ENCODE results near the gene COG8. TPM values are rescaled to one million over a fixed set of nuclear protein-coding genes. Genes with fewer than 3 reads are reported as not detected.

COG8 gene
- total and polyA plus RNA-seq, 2 of the 8 experiments (the other 6 are each of a cell fraction or from before 2014, with no cell fraction given): 49.1 to 55.6 TPM

DNA sequence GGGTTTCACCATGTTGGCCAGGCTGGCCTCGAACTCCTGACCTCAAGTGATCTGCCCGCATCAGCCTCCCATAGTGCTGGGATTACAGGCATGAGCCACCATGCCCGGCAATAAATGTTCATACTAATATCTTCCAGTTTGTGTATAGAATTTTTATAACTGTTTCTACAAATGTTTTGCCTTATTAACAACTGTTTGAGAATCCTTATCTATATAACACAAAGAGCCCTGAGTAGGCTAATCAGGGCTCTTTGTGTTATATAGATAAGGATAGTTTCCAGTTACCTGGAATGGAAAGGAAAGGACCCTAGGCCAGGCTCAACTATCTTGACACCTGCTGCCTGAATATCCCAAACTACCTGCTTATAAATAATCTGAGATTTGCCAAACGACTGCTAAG lies 29.5 kb upstream of the COG8 start:
- no peak overlapping the region for H3K4ac ChIP-seq (replicated peaks; ENCODE audit: insufficient read length, low read depth, low read length)
- H2BK120ac ChIP-seq (replicated peaks; ENCODE audit: low read depth, low read length): no peak overlapping the region
- peaks cover 13 to 60% (median 46%) of the 10 kb centered on the region in 4 experiments for H3K36me3 ChIP-seq (ENCODE audit: control insufficient read depth in 2 of 4, insufficient read depth in 4 of 4, low read length in 3 of 4)
- no peak overlapping the region for H3K56ac ChIP-seq (replicated peaks; ENCODE audit: insufficient read length, low read depth, low read length)
- no peak for FAIRE-seq
- H2BK12ac ChIP-seq (ENCODE audit: low read depth, low read length): no peak overlapping the region
- H4K5ac ChIP-seq (ENCODE audit: insufficient read length, low read depth, low read length): no peak overlapping the region
- POLR2A ChIA-PET (ENCODE audit: partially characterized antibody): interaction anchor here (1.2 to 1.6 kb wide), 2 partner anchors 10 to 14 kb away, joined by 3 read pairs; no protein-coding TSS in a partner anchor
- H3K23me2 ChIP-seq (ENCODE audit: low read depth, low read length): no peaks in the 10 kb centered on the region
- H3K4me1 ChIP-seq (replicated peaks in 1 of 4; ENCODE audit: control insufficient read depth in 3 of 4, insufficient read depth in 4 of 4, low read length in 3 of 4): no peaks in the 10 kb centered on the region
- DNase-seq (ENCODE audit: low read depth in 1 of 2, low spot score in 2 of 2): no peak
- CTCF ChIA-PET (ENCODE audit: partially characterized antibody): no interaction called here
- no peak overlapping the region for H2BK15ac ChIP-seq (ENCODE audit: low read length)
- no peaks in the 10 kb centered on the region for H3K79me1 ChIP-seq (ENCODE audit: low read depth, low read length)
- no peaks in the 10 kb centered on the region for H3K9me3 ChIP-seq (ENCODE audit: insufficient read depth in 2 of 2, low read depth in 1 of 2, low read length in 1 of 2)
- H3K79me2 ChIP-seq (ENCODE audit: control insufficient read depth in 1 of 2, insufficient read depth in 2 of 2, low read length in 2 of 2): no peaks in the 10 kb centered on the region
- H3K4me3 ChIP-seq (ENCODE audit: extremely low read depth in 1 of 4, insufficient read depth in 2 of 4, low read depth in 3 of 4, low read length in 4 of 4): no peak overlapping the region
- H2AFZ ChIP-seq (ENCODE audit: low read length): no peak overlapping the region
- no peak overlapping the region for H2BK5ac ChIP-seq (ENCODE audit: low read depth, low read length)
- WGBS, 2 experiments (ENCODE audit: extremely low coverage in 1 of 2, insufficient coverage in 1 of 2, insufficient read length in 1 of 2, insufficient replicate concordance in 2 of 2, low coverage in 1 of 2, low lambda C conversion rate in 2 of 2, missing lambda C conversion rate in 1 of 2): 90% methylated on average over 4 of the region's 4 CpGs; no CpG with 5 or more reads in 1 of the 2 experiments
- no peak overlapping the region for H3K4me2 ChIP-seq (ENCODE audit: insufficient read depth in 1 of 2, low read depth in 2 of 2, low read length in 2 of 2)
- H4K20me1 ChIP-seq (replicated peaks in 1 of 2; ENCODE audit: control insufficient read depth in 1 of 2, insufficient read depth in 2 of 2, low read length in 2 of 2): peaks cover 0 to 4% of the 10 kb centered on the region in 2 experiments
- no peak overlapping the region for H3K14ac ChIP-seq (ENCODE audit: insufficient read length)
- no peak overlapping the region for H3K9ac ChIP-seq (replicated peaks in 1 of 4; ENCODE audit: extremely low read depth in 1 of 4, low read depth in 3 of 4, low read length in 3 of 4)
- no peak overlapping the region for H2BK20ac ChIP-seq (ENCODE audit: low read length)
- H3K27me3 ChIP-seq (replicated peaks in 1 of 4; ENCODE audit: control insufficient read depth in 3 of 4, extremely low read depth in 1 of 4, insufficient read depth in 3 of 4, low read length in 3 of 4): no peaks in the 10 kb centered on the region
- no peak overlapping the region for H4K91ac ChIP-seq (replicated peaks; ENCODE audit: insufficient read length, low read length)
- H3K23ac ChIP-seq (ENCODE audit: insufficient read length): no peak overlapping the region
- H2AK5ac ChIP-seq (ENCODE audit: low read depth, low read length): no peak overlapping the region
- no peak overlapping the region for H4K8ac ChIP-seq (ENCODE audit: extremely low read depth, insufficient read depth, low read length)
- H3K27ac ChIP-seq (ENCODE audit: low read depth, low read length): no peak overlapping the region
- no peak overlapping the region for H3K18ac ChIP-seq (ENCODE audit: extremely low read depth, low read length)
- TF ChIP-seq RNF2 (IDR thresholded peaks at IDR 0.05; ENCODE audit: borderline replicate concordance, low read depth, low read length, missing control alignments, poor library complexity, severe bottlenecking) (no peak), CEBPB (IDR thresholded peaks at IDR 0.05; ENCODE audit: low read depth, low read length) (no peak), TEAD4 (IDR thresholded peaks at IDR 0.05; ENCODE audit: low read depth, low read length) (no peak), SP1 (IDR thresholded peaks at IDR 0.05; ENCODE audit: low read depth, low read length) (no peak), RFX5 (IDR thresholded peaks at IDR 0.05; ENCODE audit: borderline replicate concordance, low read depth, low read length) (no peak), POLR2A (IDR thresholded peaks at IDR 0.05; ENCODE audit: control extremely low read depth in 1 of 2, low read depth in 2 of 2, low read length in 2 of 2) (no peak), USF2 (IDR thresholded peaks at IDR 0.05; ENCODE audit: low read length) (no peak), HDAC2 (IDR thresholded peaks at IDR 0.05; ENCODE audit: borderline replicate concordance in 1 of 2, low read depth in 2 of 2, low read length in 2 of 2) (no peak), SIN3A (conservative IDR thresholded peaks at IDR 0.05 in 1 of 2, IDR thresholded peaks at IDR 0.05 in 1 of 2; ENCODE audit: low read depth in 1 of 2, low read length in 2 of 2) (no peak), TCF12 (IDR thresholded peaks at IDR 0.05; ENCODE audit: low read depth, low read length) (no peak), MAX (IDR thresholded peaks at IDR 0.05) (no peak), MAFK (IDR thresholded peaks at IDR 0.05; ENCODE audit: low read depth, low read length) (no peak), GTF2F1 (IDR thresholded peaks at IDR 0.05; ENCODE audit: borderline replicate concordance, low read depth, low read length) (no peak)
